WI38 (cell line): ENCODE measurements around the gene C14orf132.

Source experiments
- H3K4me3 ChIP-seq: 2 replicates; pipeline ENCODE4 v1.5.1; 2011; ENCODE audit warnings: low read depth, mild to moderate bottlenecking, control low read depth, low read length
- TF ChIP-seq, protein P1 (sequence below): IDR thresholded peaks from 2 replicates; pipeline ENCODE4 v1.5.1; 2012; ENCODE audit warnings: low read depth, mild to moderate bottlenecking, control low read depth, low read length

The C14orf132 gene

DNA sequence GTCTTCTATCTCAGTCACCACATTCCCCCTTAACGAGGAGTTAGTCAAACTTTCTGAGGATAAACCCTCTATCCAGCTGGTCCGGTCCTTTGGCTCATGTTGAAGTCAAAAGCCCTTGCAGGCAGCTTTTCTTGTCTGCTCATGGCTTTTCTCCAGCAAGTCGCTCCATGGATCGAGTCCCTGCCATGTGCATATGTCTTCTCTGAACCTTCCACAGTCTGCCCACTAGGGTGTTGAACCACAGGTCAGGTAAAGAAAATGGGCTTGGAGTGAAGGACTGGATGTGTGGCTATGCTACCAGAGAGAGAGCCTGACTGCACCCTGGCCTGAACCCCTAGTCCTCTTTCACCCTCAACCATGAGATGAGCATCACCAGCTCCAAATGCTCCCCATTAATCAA is 22.8 kb downstream of the C14orf132 start:
- H3K4me3 ChIP-seq = no peak overlapping the region
- TF ChIP-seq, protein P1, sequence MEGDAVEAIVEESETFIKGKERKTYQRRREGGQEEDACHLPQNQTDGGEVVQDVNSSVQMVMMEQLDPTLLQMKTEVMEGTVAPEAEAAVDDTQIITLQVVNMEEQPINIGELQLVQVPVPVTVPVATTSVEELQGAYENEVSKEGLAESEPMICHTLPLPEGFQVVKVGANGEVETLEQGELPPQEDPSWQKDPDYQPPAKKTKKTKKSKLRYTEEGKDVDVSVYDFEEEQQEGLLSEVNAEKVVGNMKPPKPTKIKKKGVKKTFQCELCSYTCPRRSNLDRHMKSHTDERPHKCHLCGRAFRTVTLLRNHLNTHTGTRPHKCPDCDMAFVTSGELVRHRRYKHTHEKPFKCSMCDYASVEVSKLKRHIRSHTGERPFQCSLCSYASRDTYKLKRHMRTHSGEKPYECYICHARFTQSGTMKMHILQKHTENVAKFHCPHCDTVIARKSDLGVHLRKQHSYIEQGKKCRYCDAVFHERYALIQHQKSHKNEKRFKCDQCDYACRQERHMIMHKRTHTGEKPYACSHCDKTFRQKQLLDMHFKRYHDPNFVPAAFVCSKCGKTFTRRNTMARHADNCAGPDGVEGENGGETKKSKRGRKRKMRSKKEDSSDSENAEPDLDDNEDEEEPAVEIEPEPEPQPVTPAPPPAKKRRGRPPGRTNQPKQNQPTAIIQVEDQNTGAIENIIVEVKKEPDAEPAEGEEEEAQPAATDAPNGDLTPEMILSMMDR = no peak

DNA sequence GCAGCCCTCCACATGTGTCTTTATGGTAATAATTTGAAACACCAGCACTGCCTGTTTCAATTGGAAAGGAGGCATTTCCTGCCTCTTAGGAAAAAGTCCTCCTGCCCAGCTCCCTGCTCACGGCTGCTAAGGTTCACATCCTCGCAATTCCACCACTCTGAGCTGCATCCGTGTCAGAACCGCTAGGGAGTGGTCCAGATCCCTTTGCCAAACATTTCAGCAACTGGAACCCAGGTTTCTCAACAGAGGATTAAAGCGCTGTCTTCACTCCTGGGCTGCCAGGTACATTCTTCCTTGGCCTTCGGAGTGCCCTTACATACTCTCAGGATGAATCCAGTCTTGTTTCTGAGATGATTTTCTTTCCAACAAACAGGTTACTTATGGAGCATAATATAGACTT is 23.3 kb downstream of the C14orf132 start:
- no peak overlapping the region for H3K4me3 ChIP-seq
- TF ChIP-seq, protein P1 = no peak

DNA sequence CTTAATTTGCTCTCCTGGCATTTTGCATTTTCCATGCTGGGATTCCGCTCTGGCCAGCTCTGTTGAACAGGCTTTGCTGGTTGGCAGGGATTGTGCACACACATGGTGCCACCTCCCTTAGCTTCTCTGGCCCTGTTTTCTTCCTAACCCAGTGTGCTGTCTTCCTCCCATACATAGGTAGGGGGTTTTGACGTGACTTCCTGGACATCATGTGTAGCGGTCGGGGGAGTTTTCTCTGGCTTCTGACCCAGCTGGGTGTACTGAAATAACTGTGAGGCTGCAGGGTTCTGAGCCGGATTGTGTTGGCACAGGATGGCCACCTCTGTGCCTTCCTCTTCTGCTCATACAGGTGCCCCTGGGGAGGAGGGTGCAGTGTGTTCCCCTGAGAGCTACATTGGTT is 25.7 kb downstream of the C14orf132 start:
- no peak overlapping the region for H3K4me3 ChIP-seq
- TF ChIP-seq, protein P1 = no peak

DNA sequence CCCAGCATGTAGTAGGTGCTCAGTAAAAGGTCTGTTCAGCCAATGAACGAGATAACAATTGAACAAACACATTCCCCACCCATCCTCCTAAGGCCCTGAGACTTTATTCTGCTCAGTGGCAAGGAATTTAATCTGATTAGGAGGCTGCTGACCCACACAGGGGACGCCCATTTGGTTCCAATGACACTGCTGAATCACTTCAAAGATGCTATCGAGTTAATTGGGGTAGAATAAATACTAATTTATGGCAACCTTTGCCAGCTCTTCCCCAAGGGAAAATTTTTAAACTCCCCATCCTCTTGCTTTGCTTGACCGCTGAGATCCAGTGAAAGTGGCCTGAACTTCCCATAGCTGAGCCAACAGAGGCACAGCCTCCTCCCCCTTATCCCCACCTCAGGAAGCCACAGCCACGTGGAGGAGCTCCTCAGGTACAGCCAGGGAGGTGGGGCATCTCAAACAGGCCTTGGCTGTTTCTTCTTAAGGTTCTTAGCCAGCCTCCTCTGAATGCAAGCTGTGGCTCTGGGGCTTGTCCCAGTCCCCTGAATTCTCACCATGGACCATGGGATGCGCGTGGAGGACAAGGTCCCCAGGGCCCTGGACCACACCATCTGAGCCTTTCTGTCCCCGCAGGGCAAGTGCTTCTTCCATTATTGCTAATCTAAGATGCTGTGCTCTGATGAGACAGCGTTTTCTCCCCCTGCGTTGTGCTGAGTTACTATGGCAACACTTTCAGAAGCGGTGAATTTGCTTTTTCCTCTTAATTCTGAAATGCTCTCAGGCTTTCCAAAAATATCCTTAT is 26.7 kb downstream of the C14orf132 start:
- H3K4me3 ChIP-seq = no peak overlapping the region
- TF ChIP-seq, protein P1 = no peak

DNA sequence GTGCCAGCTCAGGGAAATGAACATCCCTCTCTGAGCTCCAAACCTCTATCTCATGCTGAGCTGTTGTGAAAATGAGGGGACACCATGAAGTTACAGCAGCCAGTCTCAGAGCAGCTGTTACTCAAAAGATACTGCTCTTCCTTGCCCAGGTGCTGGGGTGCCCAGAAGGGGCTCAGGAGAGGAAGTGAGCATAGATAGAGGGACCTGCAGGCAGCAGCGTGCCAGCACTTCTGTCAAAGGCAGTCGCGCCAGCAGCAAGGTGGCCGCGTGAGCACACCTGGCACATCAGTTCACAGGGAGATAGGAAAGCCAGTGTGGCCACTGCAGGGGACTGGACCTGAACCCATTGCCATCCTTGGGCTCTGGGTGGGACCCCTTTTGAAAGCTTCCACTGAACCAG is 27.8 kb downstream of the C14orf132 start:
- H3K4me3 ChIP-seq = no peak overlapping the region
- TF ChIP-seq, protein P1 = no peak

DNA sequence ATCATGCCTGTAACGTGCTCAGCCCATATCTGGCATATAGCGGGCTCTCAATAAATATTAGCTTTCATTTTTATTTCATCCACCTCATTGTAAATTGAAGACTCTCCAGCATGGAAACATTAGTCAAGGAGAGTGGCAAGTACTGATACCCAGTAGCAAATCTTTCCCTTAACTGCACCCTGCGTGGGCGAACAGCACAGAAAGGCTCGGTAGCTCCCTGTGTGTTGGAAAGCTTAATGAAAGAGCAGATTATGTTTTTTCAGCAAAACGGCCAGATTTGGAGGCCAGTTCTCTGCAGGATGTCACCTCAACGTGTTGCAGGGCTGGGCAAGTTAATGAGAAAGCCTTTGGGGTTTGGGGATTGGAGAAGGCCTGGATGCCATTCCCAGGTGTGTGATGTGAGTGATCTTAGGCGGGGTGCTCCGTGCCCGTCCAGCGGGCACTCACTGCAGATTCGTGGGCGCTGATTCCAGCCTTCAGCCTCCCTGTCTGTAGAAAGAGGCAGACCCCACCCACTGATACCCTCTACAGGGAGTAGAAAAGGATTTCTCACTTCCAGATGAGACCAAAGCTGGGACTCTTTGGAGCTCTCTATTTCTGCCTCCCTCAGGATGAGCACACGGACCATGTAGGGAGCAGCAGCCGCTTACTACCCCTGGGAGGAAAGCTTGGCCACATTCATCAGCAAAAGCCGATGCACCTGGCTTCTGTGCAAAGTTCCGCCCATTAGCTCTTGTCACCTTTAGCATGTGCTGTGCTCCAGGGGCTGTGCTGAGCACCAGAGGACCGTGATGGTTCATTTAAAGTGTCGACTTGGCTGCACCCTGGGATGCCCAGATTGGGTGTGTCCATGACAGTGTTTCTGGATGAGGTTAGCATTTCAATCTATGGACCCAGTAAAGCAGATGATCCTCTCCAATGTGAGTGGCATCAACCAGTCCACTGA is 29.1 kb downstream of the C14orf132 start:
- TF ChIP-seq, protein P1 = no peak
- H3K4me3 ChIP-seq = no peak overlapping the region

DNA sequence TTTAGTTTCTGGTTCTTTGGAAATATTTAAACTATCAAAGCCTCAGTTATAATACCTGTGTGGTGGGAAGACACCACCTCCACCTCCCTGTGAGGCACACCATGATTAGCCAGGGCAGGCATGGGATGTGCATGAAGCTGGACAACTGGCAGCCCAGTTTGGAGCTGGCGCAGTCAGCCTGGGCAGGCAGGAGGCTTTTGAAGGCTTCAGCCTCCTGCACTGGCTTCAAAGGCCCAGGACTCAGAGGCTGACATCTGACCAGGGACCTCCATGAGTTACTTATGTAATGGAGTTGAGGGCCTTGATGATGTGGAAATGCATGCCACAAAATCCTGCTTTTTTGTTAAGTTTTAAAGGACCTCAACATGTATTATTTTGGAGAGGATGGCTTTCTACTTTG is 30.3 kb downstream of the C14orf132 start:
- H3K4me3 ChIP-seq = no peak overlapping the region
- TF ChIP-seq, protein P1 = no peak
